ENCODE data around the gene AKAP9.

Gene AKAP9

DNA sequence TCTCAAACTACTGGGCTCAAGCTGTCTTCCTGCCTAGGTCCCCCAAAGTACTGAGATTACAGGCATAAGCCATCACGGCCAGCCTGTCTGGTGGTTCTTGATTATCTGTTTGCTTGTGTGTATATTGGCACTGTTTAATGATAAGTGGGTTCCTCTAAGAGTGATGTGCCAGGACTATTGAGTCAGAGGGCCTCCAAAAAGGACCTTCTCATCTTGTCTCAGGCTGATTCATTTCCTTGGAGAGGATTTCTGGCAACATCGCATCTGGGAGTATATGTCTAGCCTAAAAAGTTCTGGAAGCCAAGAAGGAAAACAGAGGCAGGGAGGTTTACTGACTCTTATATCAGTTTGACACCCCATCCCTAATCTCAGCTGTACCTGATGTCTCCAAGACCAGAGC is 27.1 kb upstream of the AKAP9 start:
- H3K79me2 ChIP-seq (ENCODE audit: control insufficient read depth, low read length): no peaks in the 10 kb centered on the region
- H3F3A ChIP-seq (ENCODE audit: control insufficient read depth, insufficient read depth): no peaks in the 10 kb centered on the region
- H3K4me1 ChIP-seq (ENCODE audit: control insufficient read depth, low read length): no peaks in the 10 kb centered on the region
- H3K27me3 ChIP-seq (ENCODE audit: control insufficient read depth, low read length): 0 out of 2 replicates have a peak, but pooled peaks cover 4% of the 10 kb centered on the region
- TF ChIP-seq EZH2phosphoT487 (IDR thresholded peaks at IDR 0.05; ENCODE audit: borderline replicate concordance, low read length): no peak
- TF ChIP-seq, protein P1, sequence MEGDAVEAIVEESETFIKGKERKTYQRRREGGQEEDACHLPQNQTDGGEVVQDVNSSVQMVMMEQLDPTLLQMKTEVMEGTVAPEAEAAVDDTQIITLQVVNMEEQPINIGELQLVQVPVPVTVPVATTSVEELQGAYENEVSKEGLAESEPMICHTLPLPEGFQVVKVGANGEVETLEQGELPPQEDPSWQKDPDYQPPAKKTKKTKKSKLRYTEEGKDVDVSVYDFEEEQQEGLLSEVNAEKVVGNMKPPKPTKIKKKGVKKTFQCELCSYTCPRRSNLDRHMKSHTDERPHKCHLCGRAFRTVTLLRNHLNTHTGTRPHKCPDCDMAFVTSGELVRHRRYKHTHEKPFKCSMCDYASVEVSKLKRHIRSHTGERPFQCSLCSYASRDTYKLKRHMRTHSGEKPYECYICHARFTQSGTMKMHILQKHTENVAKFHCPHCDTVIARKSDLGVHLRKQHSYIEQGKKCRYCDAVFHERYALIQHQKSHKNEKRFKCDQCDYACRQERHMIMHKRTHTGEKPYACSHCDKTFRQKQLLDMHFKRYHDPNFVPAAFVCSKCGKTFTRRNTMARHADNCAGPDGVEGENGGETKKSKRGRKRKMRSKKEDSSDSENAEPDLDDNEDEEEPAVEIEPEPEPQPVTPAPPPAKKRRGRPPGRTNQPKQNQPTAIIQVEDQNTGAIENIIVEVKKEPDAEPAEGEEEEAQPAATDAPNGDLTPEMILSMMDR (IDR thresholded peaks at IDR 0.05; ENCODE audit: low read depth, low read length, poor library complexity, severe bottlenecking): no peak
- no peak overlapping the region for H3K4me2 ChIP-seq (ENCODE audit: low read length)
- no peaks in the 10 kb centered on the region for H3K36me3 ChIP-seq (ENCODE audit: control insufficient read depth, low read length)
- H3K9me2 ChIP-seq (replicated peaks; ENCODE audit: control insufficient read depth, low read length): no peaks in the 10 kb centered on the region
- H3K9me3 ChIP-seq (ENCODE audit: control insufficient read depth, insufficient read depth, low read length): no peaks in the 10 kb centered on the region
- H3K27ac ChIP-seq (ENCODE audit: low read depth, low read length): no peak overlapping the region
- H4K20me1 ChIP-seq (ENCODE audit: control insufficient read depth, insufficient read depth, low read depth, low read length): no peaks in the 10 kb centered on the region
- no peak overlapping the region for H3K4me3 ChIP-seq (ENCODE audit: low read length)

DNA sequence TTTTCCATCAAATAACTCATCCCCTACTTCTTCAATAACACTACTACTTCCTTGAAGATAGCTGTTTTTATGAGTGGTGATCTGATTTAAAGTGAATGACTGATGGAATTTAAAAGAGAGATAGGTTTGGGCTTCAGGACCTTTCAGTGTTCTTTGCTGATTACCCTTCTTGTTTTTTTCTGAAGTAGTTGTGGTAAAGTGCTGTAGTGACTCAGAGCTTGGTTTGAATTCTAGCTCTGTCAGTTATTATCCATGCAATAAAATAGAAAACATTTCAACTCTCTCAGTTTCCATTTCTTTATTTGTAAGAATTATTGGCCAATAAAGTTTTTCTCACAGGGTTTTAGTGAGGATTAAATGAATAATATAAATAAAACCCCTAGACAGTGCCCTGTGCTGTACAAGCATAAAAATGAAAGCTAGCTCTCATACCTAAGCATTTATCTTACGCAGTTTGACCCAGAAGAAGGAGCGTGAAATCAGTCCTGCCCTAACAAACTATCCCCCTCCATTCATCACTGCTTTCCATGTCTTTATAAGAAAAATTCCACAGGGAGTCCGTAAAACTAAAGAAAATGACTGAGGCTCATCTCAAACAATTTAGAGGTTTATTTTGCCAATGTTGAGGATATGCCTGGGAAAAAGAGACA is 25.1 kb upstream of the AKAP9 start:
- TF ChIP-seq, protein P1 (IDR thresholded peaks at IDR 0.05; ENCODE audit: low read depth, low read length, poor library complexity, severe bottlenecking): no peak
- TF ChIP-seq EZH2phosphoT487 (IDR thresholded peaks at IDR 0.05; ENCODE audit: borderline replicate concordance, low read length): no peak
- Histone ChIP-seq H3K9me3 (ENCODE audit: control insufficient read depth, insufficient read depth, low read length) (no peaks in the 10 kb centered on the region), H3F3A (ENCODE audit: control insufficient read depth, insufficient read depth) (no peaks in the 10 kb centered on the region), H3K9me2 (replicated peaks; ENCODE audit: control insufficient read depth, low read length) (no peaks in the 10 kb centered on the region), H3K79me2 (ENCODE audit: control insufficient read depth, low read length) (no peaks in the 10 kb centered on the region), H3K4me2 (ENCODE audit: low read length) (no peak overlapping the region), H4K20me1 (ENCODE audit: control insufficient read depth, insufficient read depth, low read depth, low read length) (no peaks in the 10 kb centered on the region), H3K27me3 (ENCODE audit: control insufficient read depth, low read length) (0 out of 2 replicates have a peak, but pooled peaks cover 4% of the 10 kb centered on the region), H3K27ac (ENCODE audit: low read depth, low read length) (no peak overlapping the region), H3K4me1 (ENCODE audit: control insufficient read depth, low read length) (no peaks in the 10 kb centered on the region), H3K36me3 (ENCODE audit: control insufficient read depth, low read length) (no peaks in the 10 kb centered on the region), H3K4me3 (ENCODE audit: low read length) (no peak overlapping the region)

DNA sequence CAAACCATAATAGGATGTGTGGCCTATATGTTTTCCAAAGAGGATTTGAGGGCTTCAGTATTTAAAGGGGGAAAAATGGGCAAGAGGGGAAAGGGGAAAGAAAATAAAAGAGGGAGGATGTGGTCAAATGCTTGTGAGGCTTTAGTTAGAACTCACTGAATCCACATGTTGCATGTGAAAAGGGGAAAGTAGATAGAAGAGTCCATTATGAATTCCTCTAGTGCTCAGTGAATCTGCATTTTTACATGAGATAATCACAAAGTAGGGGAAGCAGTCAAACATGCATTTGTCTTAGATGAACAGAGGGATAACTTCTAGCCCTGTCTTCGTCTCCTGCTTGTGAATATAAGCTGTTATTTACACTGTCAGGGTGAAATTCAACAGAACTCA is 24.6 kb upstream of the AKAP9 start:
- Histone ChIP-seq H3K27ac (ENCODE audit: low read depth, low read length) (no peak overlapping the region), H3K4me1 (ENCODE audit: control insufficient read depth, low read length) (no peaks in the 10 kb centered on the region), H3K27me3 (ENCODE audit: control insufficient read depth, low read length) (0 out of 2 replicates have a peak, but pooled peaks cover 4% of the 10 kb centered on the region), H3K36me3 (ENCODE audit: control insufficient read depth, low read length) (no peaks in the 10 kb centered on the region), H3F3A (ENCODE audit: control insufficient read depth, insufficient read depth) (no peaks in the 10 kb centered on the region), H3K9me2 (replicated peaks; ENCODE audit: control insufficient read depth, low read length) (no peaks in the 10 kb centered on the region), H3K9me3 (ENCODE audit: control insufficient read depth, insufficient read depth, low read length) (no peaks in the 10 kb centered on the region), H4K20me1 (ENCODE audit: control insufficient read depth, insufficient read depth, low read depth, low read length) (no peaks in the 10 kb centered on the region), H3K4me3 (ENCODE audit: low read length) (no peak overlapping the region), H3K4me2 (ENCODE audit: low read length) (no peak overlapping the region), H3K79me2 (ENCODE audit: control insufficient read depth, low read length) (no peaks in the 10 kb centered on the region)
- TF ChIP-seq EZH2phosphoT487 (IDR thresholded peaks at IDR 0.05; ENCODE audit: borderline replicate concordance, low read length): no peak
- TF ChIP-seq, protein P1 (IDR thresholded peaks at IDR 0.05; ENCODE audit: low read depth, low read length, poor library complexity, severe bottlenecking): no peak
